Naive thymus-derived CD4-positive, alpha-beta T cell (primary cell): ENCODE results near the gene PAGE1. TPM values are rescaled to one million over a fixed set of nuclear protein-coding genes. Genes with fewer than 3 reads are reported as not detected.
"Not testable (repeated sequence)": the region's sequence is repeated elsewhere in the genome, so short reads cannot be mapped to it uniquely, and the experiment has no call there.

Experiments
- ATAC-seq: fragments of 150-1000 bp; cut with Tn5 transposase; 2 replicates; pipeline ENCODE4 v1.10.0; 2021; ENCODE audit warnings: mild to moderate bottlenecking, moderate library complexity
- CTCF ChIA-PET: fragments of 350-600 bp; sonication (Branson Sonifier 250); formaldehyde crosslinking; loops from one replicate; lab custom pipeline; 2021; ENCODE audit warnings: antibody characterized with exemption; lab: Charles Lee
- POLR2A ChIA-PET: fragments of 350-600 bp; sonication (Branson Sonifier 250); formaldehyde crosslinking; loops from one replicate; lab custom pipeline; 2021; ENCODE audit warnings: antibody characterized with exemption, inconsistent platforms; lab: Charles Lee
- DNase-seq, 9 donors: peaks; one replicate each; pipeline versions ENCODE4 v3.0.0 to v3.0.0-alpha.2; 2020 to 2022; ENCODE audit warnings: mixed read lengths in 1 of 9
- H3K27ac ChIP-seq: one replicate; pipeline ENCODE4 v1.7.0; 2013; ENCODE audit warnings: mild to moderate bottlenecking, low read depth, low read length, moderate library complexity
- H3K27me3 ChIP-seq, 2 donors: one replicate each; pipeline ENCODE4 v1.7.0; 2013; ENCODE audit warnings: low read length in 2 of 2, mild to moderate bottlenecking in 2 of 2, moderate library complexity in 2 of 2; ENCODE audit not compliant: control insufficient read depth in 2 of 2, insufficient read depth in 2 of 2
- H3K36me3 ChIP-seq, 3 experiments: 1 replicate in 2 of 3; 2 replicates in 1 of 3; pipeline ENCODE4 v1.7.0; 2013; ENCODE audit warnings: low read length in 3 of 3, mild to moderate bottlenecking in 3 of 3, moderate library complexity in 1 of 3; ENCODE audit not compliant: insufficient read depth in 3 of 3, control insufficient read depth in 2 of 3
- H3K4me1 ChIP-seq, 2 donors: one replicate each; pipeline ENCODE4 v1.7.0; 2013; ENCODE audit warnings: low read length in 2 of 2, mild to moderate bottlenecking in 2 of 2, moderate library complexity in 1 of 2; ENCODE audit not compliant: control insufficient read depth in 2 of 2, insufficient read depth in 2 of 2
- H3K4me3 ChIP-seq: 2 replicates; pipeline ENCODE4 v1.7.0; 2013; ENCODE audit warnings: mild to moderate bottlenecking, low read length
- H3K9me3 ChIP-seq, 3 experiments: 1 replicate in 2 of 3; 2 replicates in 1 of 3; pipeline ENCODE4 v1.7.0; 2013; ENCODE audit warnings: low read length in 3 of 3; ENCODE audit not compliant: control insufficient read depth in 2 of 3
- H3K27ac Mint-ChIP-seq, 9 donors: one replicate each; pipeline ENCODE4 v1.8.0; 2020 to 2022; ENCODE audit warnings: mixed read lengths in 9 of 9, mild to moderate bottlenecking in 8 of 9, moderate library complexity in 5 of 9, inconsistent platforms in 2 of 9
- H3K27me3 Mint-ChIP-seq, 5 donors: one replicate each; pipeline ENCODE4 v1.8.0; 2021 to 2022; ENCODE audit warnings: mixed read lengths in 5 of 5, mild to moderate bottlenecking in 1 of 5
- H3K36me3 Mint-ChIP-seq, 5 donors: one replicate each; pipeline ENCODE4 v1.8.0; 2020 to 2022; ENCODE audit warnings: mixed read lengths in 5 of 5, mild to moderate bottlenecking in 3 of 5, inconsistent platforms in 1 of 5
- H3K4me1 Mint-ChIP-seq, 7 donors: one replicate each; pipeline ENCODE4 v1.8.0; 2020 to 2022; ENCODE audit warnings: mixed read lengths in 7 of 7, mild to moderate bottlenecking in 3 of 7, inconsistent platforms in 1 of 7
- H3K4me3 Mint-ChIP-seq, 10 donors: one replicate each; pipeline ENCODE4 v1.8.0; 2020 to 2022; ENCODE audit warnings: mild to moderate bottlenecking in 10 of 10, mixed read lengths in 10 of 10, moderate library complexity in 6 of 10, inconsistent platforms in 2 of 10
- H3K9me3 Mint-ChIP-seq, 11 donors: one replicate each; pipeline ENCODE4 v1.8.0; 2020 to 2022; ENCODE audit warnings: mixed read lengths in 11 of 11, mild to moderate bottlenecking in 4 of 11, inconsistent platforms in 1 of 11, moderate library complexity in 1 of 11
- intact Hi-C, 2 donors: fragments of 100-400 bp; cut with micrococcal nuclease; formaldehyde crosslinking; loops; one replicate each; pipeline ENCODE4 v1.15.1; 2023
- polyA plus RNA-seq, 2 donors: library from polyadenylated mRNA; unstranded; fragments of 300-500 nt; fragmentation: Illumina TruSeq; gene quantifications; one replicate each; pipeline ENCODE4 v1.2.3, GENCODE V29; 2021
- total RNA-seq, 6 experiments: library from RNA in 5 of 6; stranded (reverse) in 5 of 6; gene quantifications; 1 replicate in 5 of 6; 2 replicates in 1 of 6; pipeline ENCODE4 v1.2.3 and lab custom pipeline; 2021 to 2026

Gene PAGE1, protein sequence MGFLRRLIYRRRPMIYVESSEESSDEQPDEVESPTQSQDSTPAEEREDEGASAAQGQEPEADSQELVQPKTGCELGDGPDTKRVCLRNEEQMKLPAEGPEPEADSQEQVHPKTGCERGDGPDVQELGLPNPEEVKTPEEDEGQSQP
- total RNA-seq (not detected), polyA plus RNA-seq (not detected), total RNA-seq (lab: John Stamatoyannopoulos, UW) (not detected)

GRCh38 chrX:49695276-49696180, at the start of gene PAGE1:
TSS of gene PAGE1 (minus strand) at chrX:49695984. CDS start at chrX:49694770, 1,214 bp downstream.
- no peaks in the 10 kb centered on the region for H3K4me1 Mint-ChIP-seq
- no peak within 1 kb of the TSS for H3K4me3 Mint-ChIP-seq

DNA sequence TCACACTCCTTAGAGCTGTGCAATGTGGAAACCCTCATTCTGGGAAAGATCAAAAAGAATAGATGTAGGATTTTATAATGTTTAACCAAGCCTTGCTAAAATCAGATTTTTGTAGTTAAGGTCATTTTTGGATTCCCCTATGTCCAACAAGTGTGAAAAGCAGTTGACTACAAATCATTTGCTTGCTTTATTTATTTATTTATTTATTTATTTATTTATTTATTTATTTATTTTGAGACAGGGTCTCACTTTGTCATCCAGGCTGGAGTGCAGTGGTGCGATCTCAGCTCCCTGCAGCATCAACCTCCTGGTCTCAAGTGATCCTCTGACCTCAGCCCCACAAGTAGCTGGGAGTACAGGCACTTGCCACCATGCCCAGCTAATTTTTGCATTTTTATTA, 45.7 kb upstream of the PAGE1 start:
- H3K4me1 ChIP-seq, H3K9me3 Mint-ChIP-seq, H3K4me3 ChIP-seq, H3K4me3 Mint-ChIP-seq, intact Hi-C loops, H3K27me3 ChIP-seq, DNase-seq, CTCF ChIA-PET, H3K27ac Mint-ChIP-seq, H3K36me3 ChIP-seq, ATAC-seq, H3K4me1 Mint-ChIP-seq, H3K36me3 Mint-ChIP-seq, H3K9me3 ChIP-seq, H3K27ac ChIP-seq, POLR2A ChIA-PET: not testable (repeated sequence)
- peaks cover 0 to 17% (median 10%) of the 10 kb centered on the region in 5 donors for H3K27me3 Mint-ChIP-seq

More at GRCh38 chrX:49695276-49696180, at the start of gene PAGE1:
- no peak for DNase-seq
- Mint-ChIP-seq H3K9me3 (peaks cover 0 to 4% (median 0%) of the 10 kb centered on the region in 11 donors), H3K27me3 (peaks cover 0 to 3% (median 0%) of the 10 kb centered on the region in 5 donors), H3K27ac (peak within 1 kb of the TSS in 1 of 9 donors; percentile 31), H3K36me3 (no peaks in the 10 kb centered on the region)
- intact Hi-C loops = no loop called here
- no peak for ATAC-seq
- H3K36me3 ChIP-seq = no peaks in the 10 kb centered on the region
- no peak within 1 kb of the TSS for H3K4me3 ChIP-seq
- no peaks in the 10 kb centered on the region for H3K27me3 ChIP-seq
- H3K27ac ChIP-seq = no peak within 1 kb of the TSS
- ChIA-PET CTCF (no interaction called here), POLR2A (no interaction called here)
- no peaks in the 10 kb centered on the region for H3K9me3 ChIP-seq
- H3K4me1 ChIP-seq = no peaks in the 10 kb centered on the region

DNA sequence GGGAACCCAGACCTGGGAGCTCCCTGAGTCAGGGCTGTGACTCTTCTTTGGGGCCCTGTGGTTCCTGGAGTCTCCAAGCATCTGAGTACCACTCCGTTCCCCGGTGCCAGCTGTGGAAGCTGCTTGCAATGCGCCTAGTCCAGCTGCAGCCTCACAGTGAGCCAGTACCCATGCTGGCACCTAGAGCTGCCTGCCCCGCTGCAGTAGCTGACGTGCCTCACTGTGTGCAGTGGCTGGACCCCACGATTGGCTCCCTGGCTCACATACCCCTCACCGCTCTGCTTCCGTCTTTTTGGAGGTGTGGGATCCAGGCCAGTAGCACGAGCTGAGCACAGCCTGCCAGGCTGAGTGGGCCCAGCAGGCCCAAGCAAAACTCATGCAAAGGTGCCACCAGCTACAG, 32.1 kb upstream of the PAGE1 start:
- H3K4me3 Mint-ChIP-seq = no peak overlapping the region
- no peak overlapping the region for H3K4me3 ChIP-seq
- ATAC-seq = no peak
- H3K27ac Mint-ChIP-seq = no peak overlapping the region
- no peak overlapping the region for H3K27ac ChIP-seq
- DNase-seq = no peak
- H3K36me3 ChIP-seq = no peaks in the 10 kb centered on the region
- H3K4me1 ChIP-seq = no peaks in the 10 kb centered on the region
- peaks cover 0 to 2% (median 0%) of the 10 kb centered on the region in 5 donors for H3K27me3 Mint-ChIP-seq
- H3K36me3 Mint-ChIP-seq = no peaks in the 10 kb centered on the region
- ChIA-PET POLR2A (no interaction called here), CTCF (no interaction called here)
- H3K4me1 Mint-ChIP-seq = peaks cover 0 to 3% (median 0%) of the 10 kb centered on the region in 7 donors
- intact Hi-C loops = no loop called here
- no peaks in the 10 kb centered on the region for H3K27me3 ChIP-seq
- no peaks in the 10 kb centered on the region for H3K9me3 Mint-ChIP-seq
- no peaks in the 10 kb centered on the region for H3K9me3 ChIP-seq

GRCh38 chrX:49726966-49727365, 31.2 kb upstream of the PAGE1 start:
- POLR2A ChIA-PET = no interaction called here
- H3K27me3 Mint-ChIP-seq = no peaks in the 10 kb centered on the region
- no peak for DNase-seq

GRCh38 chrX:49725923-49726904, 30.4 kb upstream of the PAGE1 start:
- no peaks in the 10 kb centered on the region for H3K4me1 ChIP-seq
- H3K27ac Mint-ChIP-seq = no peak overlapping the region
- intact Hi-C loops = no loop called here
- ChIA-PET CTCF (no interaction called here), POLR2A (no interaction called here)
- no peak for DNase-seq
- H3K27ac ChIP-seq = no peak overlapping the region
- H3K4me3 Mint-ChIP-seq = no peak overlapping the region
- H3K27me3 Mint-ChIP-seq = no peaks in the 10 kb centered on the region
- peaks cover 0 to 3% (median 0%) of the 10 kb centered on the region in 11 donors for H3K9me3 Mint-ChIP-seq
- H3K36me3 ChIP-seq = no peaks in the 10 kb centered on the region
- H3K36me3 Mint-ChIP-seq = no peaks in the 10 kb centered on the region
- peaks cover 0 to 3% (median 0%) of the 10 kb centered on the region in 7 donors for H3K4me1 Mint-ChIP-seq
- ATAC-seq = no peak
- no peak overlapping the region for H3K4me3 ChIP-seq
- H3K9me3 ChIP-seq = no peaks in the 10 kb centered on the region
- H3K27me3 ChIP-seq = no peaks in the 10 kb centered on the region

More at GRCh38 chrX:49726966-49727365, 31.2 kb upstream of the PAGE1 start:
- CTCF ChIA-PET = no interaction called here
- Mint-ChIP-seq H3K4me3 (no peak overlapping the region), H3K36me3 (no peaks in the 10 kb centered on the region), H3K4me1 (peaks cover 0 to 3% (median 0%) of the 10 kb centered on the region in 7 donors), H3K27ac (no peak overlapping the region), H3K9me3 (peaks cover 0 to under 1% (median 0%) of the 10 kb centered on the region in 11 donors)
- Histone ChIP-seq H3K9me3 (no peaks in the 10 kb centered on the region), H3K4me1 (no peaks in the 10 kb centered on the region), H3K4me3 (no peak overlapping the region), H3K27ac (no peak overlapping the region), H3K27me3 (no peaks in the 10 kb centered on the region), H3K36me3 (no peaks in the 10 kb centered on the region)
- intact Hi-C loops = no loop called here
- no peak for ATAC-seq

- Mint-ChIP-seq H3K27me3 (no peaks in the 10 kb centered on the region), H3K4me1 (peaks cover 0 to 3% (median 0%) of the 10 kb centered on the region in 7 donors), H3K9me3 (peaks cover 0 to 3% (median 0%) of the 10 kb centered on the region in 11 donors), H3K36me3 (no peaks in the 10 kb centered on the region), H3K27ac (no peak overlapping the region), H3K4me3 (no peak overlapping the region)
- H3K9me3 ChIP-seq = no peaks in the 10 kb centered on the region
- no peak overlapping the region for H3K27ac ChIP-seq
- CTCF ChIA-PET = no interaction called here
- no peaks in the 10 kb centered on the region for H3K27me3 ChIP-seq
- DNase-seq = no peak
- intact Hi-C loops = no loop called here
- no peak for ATAC-seq
- no peaks in the 10 kb centered on the region for H3K4me1 ChIP-seq
- POLR2A ChIA-PET = no interaction called here
- no peaks in the 10 kb centered on the region for H3K36me3 ChIP-seq
- H3K4me3 ChIP-seq = no peak overlapping the region
Observed at GRCh38 chrX:49725401-49725800, 29.6 kb upstream of the PAGE1 start.
